Measurements from ENCODE around the gene PCBP3.

DNA sequence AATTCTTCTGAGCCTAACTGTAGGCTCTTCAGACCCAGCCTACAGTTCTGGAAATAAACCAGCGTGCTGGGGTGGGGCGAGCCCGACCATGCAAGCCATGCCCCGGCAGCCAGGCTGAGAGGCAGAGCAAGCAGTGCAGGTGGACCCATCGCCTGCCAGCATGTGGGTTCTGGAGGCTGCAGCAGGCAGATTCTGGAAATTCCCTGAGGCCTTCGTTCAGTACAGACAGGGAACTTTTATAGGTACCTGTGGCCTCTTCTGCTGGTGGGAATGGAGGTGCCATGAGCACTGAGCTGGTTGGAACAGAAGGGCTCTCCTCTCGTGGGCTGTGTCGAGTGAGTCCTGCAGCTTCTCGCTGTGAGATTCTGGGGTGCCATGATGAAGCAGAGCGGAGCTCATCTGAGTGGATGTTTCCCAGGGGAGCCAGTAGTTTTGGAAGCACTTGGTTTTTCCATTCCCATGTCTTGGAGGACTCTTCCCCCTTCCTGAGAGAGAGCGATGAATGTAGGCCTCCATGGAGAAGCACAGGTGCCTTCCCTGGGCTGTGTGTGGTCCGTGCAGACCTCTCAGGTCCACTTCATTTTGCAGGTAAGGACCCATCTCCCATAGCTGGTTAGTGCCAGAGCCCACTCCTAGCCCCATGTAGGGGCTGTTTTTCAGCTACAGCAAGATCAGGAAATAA, 94.1 kb downstream of the PCBP3 start:
- TF ChIP-seq POLR2AphosphoS5 (IDR thresholded peaks at IDR 0.05; ENCODE audit: low read depth, low read length) (no peak), TAF1 (IDR thresholded peaks at IDR 0.05; ENCODE audit: borderline replicate concordance, low read depth, low read length) (no peak), POLR2A (IDR thresholded peaks at IDR 0.05; ENCODE audit: low read depth, low read length) (no peak)
